Measurements from ENCODE around the gene TOMM34.

GRCh38 chr20:44952731-44953130 lies 7.5 kb downstream of the TOMM34 start:
- TF ChIP-seq CTCF (IDR thresholded peaks at IDR 0.05) (no peak), POLR2A (IDR thresholded peaks at IDR 0.05) (no peak)

All from heart left ventricle (tissue), 13 donors.